Stimulated activated CD4-positive, alpha-beta T cell treated with anti-CD3 and anti-CD28 coated beads, Interleukin-12 subunit alpha, Interleukin-12 subunit beta, amount 100 ng/mL, for 4 hours (primary cell): ENCODE measurements around the gene RALGAPA2.

ENCODE experiments used
- DNase-seq: peaks from one replicate; pipeline ENCODE4 v3.0.0-alpha.2; 2020

The RALGAPA2 gene

DNA sequence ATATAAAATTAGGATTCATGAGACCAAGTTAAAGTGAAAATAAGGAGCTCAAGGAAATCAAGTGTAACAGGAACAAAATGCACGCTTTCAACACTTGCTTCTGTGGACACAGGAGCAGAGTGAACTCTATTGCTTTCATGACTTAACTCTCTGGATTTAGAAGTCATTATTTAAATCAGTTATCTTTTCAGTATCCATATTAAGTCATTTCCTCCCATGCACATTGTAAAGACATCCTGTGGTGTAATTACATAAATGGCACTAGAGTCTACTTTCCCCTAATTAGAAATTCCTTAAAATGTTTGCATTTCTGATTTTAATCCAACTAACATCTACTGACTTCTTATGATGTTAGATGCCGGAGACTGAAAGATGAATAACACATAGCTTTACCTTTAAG, 256.5 kb downstream of the RALGAPA2 start:
- no peak for DNase-seq

DNA sequence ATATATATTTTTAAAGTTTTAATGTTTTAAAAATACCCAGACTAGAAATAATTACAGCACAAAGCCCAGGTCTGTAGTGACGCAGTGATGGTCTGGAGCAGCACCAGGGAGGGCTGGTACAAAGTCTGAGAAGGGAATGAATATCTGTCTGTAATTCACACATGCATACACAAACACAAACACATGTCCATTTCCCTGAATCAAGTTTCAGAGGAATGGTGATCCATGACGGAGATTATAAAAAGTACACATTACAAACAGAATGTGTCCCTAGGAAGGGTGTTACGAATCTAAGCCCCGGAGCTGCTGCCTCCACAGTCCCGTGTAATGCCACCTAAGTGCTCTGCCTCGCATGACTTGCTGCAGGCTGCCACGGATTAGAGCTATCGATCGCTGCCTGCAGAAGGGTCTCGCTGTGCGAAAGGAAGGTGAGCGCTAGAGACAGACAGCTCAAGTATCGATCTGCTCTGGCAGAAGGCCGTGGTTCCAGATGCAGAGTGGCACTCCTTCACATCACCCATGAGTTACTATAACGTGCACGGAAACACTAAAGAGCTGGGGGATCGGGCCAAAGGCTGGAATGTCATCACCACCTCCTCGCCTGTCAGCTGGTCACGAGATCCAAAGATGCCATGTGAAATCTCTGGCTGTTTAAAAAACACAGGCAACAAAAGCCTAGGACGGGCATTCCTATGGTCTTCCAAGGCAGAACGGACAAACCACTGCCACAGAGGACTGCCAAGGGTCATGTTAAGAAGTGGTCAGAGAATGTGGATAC, 257.4 kb downstream of the RALGAPA2 start:
- DNase-seq: no peak

DNA sequence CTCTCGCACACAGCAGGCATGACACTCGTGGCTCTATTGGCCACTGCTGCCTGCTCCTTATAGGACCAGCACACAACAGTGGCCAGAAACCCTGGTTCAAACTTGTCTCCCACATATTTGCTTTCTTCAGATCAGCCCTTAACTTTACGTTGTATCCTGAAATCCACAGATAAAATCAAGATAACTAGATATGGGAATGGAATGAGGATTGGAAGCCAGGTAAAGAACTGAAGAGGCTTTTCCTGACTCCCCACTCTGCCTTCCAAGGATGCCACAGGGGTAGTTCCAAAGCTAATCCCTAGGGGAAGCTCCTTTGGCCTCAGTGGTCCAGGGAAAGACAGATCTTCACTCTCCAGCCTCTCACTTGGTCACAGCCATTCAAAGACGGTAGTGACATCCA, 258.1 kb downstream of the RALGAPA2 start:
- no peak for DNase-seq

DNA sequence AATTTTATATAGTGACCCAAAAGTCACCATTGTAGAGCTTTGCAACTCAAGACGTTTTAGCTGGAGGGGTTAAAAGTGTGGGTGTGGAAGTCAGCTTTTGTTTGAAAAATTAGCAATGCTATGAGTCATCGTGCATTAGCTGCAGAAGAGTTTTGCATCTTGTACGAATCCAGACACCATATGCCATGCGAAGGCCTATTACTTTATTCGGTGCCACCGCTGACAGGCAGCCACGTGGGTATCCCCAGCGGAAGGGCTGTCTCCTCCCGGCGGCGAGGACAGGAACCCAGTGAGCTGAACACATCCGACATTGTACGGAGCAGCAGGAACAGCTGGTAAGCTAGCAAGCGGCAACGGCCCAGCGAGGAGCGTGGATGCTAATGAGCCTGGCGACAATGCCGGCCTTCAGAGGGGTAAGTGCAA, 260.2 kb downstream of the RALGAPA2 start:
- DNase-seq: peak; percentile 52

DNA sequence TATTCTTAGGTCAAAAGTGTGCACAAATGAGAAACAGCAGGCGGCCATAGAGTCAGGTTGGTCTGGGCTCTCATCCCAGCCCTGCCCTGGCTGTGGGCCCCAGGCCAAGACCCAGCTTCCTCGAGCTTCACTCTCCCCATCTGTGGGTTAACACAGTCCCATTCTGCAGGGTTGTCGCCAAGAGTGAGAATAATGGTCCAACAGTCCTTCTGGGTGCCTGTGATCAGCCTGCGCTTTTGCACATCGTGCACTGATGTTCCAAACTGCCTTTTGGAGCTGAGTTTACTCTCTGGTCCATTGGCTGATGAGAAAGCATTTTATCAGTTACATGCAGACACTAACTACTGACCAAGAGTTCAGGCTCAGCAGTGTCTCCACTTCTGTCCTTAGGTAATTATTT, 261.9 kb downstream of the RALGAPA2 start:
- no peak for DNase-seq

DNA sequence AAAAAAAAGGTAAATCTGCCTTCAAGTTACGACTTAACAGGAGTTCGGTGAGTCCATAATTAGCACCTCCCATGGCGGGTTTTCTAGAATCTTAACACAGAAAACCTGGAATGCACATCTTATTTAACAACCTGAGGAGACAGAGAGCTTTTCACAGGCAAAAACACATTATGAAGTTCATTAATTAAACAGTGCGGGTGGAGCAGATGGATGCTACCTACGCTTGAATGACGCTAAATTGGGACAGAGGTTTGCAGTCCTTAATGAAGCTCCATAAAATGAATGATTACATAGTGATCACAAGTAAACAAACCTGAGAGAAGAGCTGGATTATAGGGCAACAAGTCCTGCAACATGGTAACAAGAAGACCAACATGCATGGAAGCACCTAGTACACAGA, 263.6 kb downstream of the RALGAPA2 start:
- DNase-seq: no peak

DNA sequence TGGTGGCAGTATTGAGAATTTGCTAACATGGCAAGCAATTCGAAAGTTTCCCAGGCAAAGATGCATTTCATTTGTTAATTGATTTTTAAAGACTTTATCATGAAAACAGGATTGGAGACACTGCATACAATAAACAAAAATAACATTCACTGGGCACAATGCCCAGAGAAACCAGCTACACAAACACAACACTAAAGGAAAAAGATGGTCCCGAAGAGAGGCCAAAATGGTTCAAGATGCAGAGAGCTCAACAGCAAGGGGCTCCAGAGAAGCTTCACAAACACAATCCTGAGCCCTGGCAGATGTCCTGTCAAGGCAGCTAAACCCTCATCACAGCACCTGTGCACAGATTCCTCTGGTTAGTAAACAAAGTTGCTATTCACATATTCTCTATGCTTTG, 265.2 kb downstream of the RALGAPA2 start:
- no peak for DNase-seq

DNA sequence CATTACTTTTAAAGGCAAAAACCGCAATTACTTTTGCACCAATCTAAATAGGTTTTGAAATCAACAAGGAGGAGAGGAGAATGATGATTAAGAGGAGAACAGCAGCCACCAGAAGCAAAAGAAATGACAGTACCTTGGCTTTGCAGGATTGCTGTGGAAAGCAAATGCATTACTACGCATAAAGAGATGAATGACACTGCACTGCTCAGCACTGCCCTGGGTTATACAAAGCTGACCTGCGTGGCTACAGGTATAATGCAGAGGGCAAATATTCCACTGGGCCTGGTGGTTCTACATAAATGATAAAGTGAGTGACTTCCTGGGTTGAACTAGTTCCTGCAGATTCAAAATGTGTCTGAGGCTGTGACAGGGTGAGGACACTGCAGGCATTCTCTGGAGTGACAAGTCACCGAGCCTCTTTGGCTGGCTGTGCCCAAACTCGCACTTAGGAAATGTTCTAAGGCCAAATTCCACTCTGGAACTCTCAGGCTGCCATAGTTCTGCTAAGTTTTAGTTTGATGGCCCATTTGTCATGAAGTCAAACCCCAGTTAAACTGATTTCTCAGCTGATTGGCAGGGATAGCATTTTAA, 265.9 kb downstream of the RALGAPA2 start:
- DNase-seq: no peak

DNA sequence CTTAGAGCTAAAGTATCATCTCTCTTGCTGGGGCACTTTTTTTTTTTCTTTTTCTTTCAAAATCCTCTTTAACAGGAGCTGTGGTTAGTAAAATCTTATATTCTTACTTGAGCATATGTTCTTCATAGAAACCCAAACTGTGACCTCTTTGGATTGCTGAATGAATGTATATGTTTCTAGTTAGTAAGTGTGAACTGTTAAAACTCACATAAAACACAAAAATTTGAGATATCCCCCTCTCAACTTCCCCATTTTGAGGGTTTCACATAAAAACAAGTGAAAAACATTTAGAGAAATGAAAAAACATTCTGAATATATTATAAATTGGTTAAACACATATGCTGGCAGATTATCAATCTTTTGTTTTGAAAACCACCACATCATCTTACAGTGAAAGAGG, 266.4 kb downstream of the RALGAPA2 start:
- DNase-seq: no peak

DNA sequence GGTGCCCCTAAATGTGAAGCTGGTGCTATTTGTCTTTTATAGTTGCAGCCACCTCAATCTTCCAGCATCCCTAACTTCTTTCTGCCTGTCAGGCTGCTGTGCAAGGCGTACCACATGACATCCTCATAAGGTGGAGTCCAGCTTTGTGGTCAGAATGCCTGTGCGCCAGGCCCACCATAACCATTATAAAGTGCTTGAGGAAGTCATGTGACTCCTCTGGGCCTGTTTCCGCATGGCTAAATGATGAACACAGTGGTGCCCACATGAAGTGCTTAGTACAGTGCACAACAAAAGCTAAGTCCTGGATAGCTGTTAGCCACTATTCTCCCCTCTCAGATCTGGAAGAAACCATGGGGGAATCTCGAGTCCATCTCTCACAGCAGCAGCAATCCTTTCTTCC, 268.9 kb downstream of the RALGAPA2 start:
- DNase-seq: no peak

DNA sequence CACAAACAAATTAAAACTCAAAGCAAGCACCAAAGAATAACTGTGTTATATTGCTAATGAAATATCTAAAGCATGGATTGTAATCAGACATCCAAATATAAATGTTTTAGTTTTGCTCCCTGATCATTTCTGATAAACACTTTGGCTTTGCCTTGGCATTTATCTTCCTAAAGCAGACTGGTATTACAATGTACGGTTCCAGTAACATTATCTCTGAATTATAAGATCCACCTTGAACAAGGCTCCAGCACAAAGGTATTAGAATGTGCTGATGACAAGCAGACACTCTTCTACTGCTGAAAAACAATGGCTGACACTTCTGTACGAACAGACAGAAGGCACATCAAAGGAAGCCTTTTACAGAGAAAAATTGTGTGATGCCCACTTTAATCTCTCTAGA, 270.0 kb downstream of the RALGAPA2 start:
- no peak for DNase-seq

DNA sequence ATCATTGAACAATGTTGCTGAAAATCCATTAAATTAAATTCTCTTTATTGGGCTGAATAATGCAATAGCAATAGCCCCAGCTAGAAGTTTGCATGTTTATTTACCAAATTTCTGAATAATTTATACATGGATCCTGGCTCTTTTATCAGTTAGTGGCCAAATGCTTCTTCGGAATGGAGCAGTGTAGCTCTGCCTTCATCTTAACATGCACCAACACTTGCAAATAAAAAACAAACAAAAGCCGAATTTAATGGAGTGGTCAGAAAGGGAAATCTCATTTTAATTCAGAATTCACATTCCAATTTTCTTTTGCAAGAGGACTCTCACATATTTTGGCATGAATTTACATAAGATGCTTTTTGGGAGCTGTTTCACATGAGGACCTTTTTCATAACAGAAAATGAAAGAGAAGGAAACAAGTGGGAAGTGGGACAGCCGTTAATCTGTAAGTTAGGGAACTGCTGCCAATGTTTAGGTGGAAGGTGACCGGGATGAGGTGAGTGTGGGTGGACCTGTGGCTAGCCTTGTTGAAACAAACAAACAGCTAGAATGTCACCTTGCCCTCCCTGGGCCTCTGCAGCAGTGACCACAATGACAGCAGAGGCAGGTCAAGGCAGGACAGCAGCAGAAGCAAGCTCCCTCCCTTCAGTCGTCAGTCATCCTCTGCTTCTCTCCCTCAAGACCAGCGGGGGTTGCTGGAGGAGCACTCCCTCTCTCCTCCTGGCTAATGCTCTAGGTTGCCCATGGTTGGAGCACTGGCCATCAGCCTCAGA, 271.4 kb downstream of the RALGAPA2 start:
- DNase-seq: no peak

DNA sequence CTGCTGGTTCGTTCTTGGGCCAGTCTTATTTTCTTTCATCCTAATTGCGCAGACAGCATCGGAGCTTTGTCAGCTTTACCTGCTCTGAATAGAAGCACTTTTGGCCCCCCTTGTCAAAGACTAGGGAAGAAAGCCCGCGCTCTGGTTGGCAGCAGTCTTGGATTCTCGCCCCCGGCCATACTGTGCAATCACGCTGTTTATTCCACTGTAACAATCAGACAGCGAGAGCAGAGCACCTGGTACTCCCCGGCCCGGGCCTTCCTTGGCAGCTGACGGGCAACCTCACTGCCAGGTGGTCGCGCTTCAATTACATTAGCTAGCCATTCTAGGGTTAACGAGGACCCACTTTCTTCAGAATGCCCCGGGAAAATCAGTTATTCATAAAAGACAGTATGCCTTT, 272.0 kb downstream of the RALGAPA2 start:
- no peak for DNase-seq

DNA sequence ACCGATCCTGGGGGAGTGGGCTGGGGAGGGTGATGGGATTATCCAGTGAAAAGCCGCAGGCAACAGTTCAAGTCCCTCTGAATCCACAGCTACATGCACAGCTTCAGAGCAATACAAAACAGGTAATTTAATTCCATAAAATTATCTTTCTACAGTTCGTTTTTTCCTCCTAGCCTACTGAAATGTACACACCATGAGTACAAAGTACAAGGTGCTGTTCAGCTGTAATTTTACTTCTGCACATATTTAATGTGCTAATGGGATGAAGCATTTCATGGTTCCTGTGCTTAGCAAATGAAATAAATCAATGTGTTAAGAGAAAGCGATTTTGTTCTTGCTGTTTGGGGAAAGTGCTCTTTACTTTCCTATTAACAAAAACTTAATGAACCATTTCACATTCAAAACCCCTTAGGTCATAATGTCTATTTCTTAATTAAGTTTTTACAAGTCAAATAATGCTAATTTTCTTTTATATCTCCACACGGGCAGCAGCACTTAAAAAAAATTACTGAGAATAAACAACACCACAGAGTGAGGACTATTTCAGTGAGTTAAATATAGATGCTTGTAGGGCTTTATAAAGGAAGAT, 272.7 kb downstream of the RALGAPA2 start:
- no peak for DNase-seq

DNA sequence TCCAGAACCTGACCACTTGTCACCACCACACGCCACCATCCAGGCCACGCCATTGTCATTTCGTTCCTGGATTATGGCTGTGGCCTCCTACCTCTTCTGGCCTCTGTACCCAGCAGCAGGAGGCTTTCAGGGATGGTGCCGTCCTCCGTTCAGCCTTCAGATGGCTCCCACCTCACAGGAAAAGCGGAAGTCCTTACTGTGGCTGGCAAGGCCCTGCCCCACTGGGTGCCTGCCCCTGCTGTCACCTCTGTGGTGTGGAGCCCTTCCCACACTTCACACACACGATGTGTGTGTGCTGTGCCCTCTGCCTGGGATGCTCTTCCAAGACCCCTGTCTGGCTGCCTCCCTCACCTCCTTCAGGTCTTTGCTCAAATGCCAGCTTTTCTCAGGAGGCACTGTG, 275.1 kb downstream of the RALGAPA2 start:
- no peak for DNase-seq

DNA sequence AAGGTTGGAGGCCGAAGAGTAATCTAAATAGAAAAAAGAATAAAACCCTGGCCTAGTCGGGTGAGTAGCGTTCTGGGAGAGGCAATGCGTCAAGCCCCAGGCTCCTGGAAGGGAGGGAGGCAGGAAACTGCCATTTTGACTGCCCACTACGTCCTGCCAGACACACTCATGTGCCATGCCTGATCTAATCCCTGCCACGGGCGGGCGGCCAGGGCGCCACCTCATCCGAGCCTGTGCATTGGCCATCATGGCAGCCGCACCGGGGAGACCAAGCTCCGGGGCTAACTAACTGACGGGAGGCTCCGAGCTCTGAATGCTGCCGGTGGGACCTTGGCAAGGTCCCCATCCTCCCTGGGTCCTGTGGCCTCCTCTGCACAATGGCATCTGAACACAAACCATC, 275.8 kb downstream of the RALGAPA2 start:
- no peak for DNase-seq

DNA sequence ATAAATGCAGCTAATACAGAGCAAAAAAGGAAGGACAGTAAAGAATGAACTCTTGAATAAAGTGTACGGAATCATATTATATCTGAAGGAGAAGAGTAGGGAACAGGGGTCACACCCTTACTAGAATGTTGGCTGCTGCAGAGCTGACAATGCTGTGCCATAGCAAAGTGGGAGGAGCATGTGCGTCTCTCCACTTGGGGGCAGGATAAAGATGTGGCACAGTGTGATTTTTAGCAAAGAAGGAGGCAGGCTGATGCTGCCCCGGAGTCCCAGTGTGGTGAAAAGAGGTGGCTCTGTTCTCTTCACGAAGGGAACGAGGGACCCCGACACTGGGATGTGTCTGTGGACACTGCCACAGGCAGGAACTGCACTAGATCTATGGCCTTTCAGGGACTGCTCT, 277.0 kb downstream of the RALGAPA2 start:
- no peak for DNase-seq

DNA sequence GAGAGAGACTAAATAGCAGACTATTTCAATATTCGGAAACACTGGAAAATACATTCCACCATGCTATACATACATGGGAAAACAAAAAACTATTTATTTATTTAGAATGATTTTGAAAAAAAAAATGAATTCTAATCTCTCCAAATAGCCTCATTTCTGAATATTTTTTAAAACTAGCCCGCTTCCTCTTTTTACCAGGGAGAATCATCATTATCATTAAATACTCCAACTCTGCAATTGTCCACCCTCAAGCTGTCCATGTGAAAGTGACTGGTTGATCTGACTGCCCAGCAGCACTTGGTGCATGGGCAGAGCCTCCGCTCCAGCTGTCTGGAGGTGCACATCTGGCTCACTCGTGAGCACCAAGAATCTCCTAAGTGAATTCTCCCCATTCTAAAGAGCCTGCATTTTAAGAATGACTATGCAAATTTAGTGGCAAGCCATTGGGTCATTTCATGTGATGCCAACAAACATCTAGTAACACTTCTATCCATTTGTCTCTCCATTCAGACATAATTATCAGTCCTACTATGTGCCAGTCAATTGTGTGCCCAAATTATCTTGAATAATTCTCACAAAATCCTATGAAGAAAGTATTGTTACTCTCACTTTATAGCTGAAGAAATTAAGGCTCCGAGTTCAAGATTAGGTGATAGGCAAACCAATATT, 279.7 kb downstream of the RALGAPA2 start:
- DNase-seq: no peak

DNA sequence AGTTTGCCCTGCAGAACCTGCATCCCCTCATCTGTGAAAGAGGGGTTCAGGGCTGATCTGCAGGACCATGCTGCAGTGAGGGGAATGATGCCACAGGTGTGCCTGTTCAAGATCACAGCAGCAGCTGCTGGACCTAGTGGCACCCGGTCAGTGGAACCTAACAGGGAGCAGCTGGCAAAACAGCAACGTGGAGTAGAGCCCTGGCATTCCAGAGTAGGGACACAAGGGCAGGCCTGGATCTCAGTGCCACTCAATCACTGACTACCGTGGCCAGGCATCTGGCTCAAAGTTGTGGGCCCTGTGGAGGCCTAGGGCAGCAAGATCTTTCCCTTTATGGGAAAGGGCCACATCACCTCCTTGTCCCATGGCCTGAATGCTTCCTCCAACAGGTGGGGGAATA, 282.4 kb downstream of the RALGAPA2 start:
- DNase-seq: no peak

DNA sequence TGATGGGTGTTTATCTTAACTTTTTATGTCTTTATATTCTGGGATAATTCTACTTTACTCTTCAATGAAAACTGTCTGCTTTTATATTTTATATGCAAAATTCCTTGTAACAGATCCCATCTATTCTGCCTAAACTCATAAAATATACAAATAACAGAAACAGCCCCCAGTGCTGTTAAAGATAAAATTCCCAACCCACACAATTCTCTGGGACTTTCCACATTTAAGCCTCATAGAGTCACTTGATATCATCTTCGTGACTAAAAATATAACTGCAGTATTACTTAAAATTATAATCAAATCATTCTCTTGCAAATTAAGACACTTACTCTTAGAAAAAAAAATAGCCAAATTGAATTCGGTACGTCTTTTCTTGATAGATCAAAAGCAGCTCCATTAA, 284.4 kb downstream of the RALGAPA2 start:
- no peak for DNase-seq

DNA sequence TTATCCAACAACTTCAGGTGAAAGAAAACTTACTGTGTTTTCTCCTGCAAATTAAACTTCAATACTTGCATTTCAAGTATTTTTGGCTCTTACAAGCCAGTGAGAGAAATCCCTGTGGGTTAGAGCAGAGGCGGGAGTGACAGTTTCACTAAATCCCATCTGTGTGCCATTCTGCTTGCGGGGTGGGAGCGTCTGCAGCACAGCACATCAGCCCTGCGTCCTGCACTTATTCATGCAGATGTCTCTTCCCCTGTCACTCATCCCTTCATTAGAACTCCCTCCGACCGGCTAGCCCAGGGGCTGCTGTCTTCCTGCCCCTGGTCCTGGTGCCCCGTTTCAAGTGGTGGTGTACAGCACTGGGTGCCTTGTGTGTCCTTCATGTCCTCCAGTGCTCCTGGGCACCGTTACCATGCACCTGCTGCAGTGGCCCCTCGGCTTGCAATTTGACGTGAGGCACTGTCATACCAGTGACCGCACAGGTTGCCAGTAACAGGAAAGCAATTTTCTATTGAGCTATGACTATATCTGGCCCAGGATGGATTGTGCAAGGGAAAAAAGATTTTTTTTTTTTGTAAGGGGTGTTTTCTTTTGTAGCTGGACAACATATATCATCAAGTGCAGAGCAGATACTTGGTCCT, 285.1 kb downstream of the RALGAPA2 start:
- no peak for DNase-seq

DNA sequence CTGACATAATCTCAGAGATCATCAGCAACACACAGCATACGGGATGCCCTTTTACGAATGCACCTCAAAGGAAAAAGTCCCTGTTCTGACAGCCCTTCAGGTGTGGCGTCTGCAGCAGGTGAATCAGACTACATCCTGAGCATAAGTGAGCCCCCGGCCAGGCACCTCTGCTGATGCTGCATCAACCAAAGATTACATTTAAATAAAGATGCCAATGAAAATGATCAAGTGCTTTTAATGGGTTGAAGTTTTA, 285.9 kb downstream of the RALGAPA2 start:
- no peak for DNase-seq
